GM12874 (cell line): ENCODE results near the gene BNC2.

Source experiments
- TF ChIP-seq, protein P1 (sequence below): IDR thresholded peaks from 2 replicates; pipeline ENCODE4 v1.5.1; 2011; ENCODE audit warnings: low read depth, mild to moderate bottlenecking, control low read depth, low read length, moderate library complexity; ENCODE audit not compliant: insufficient read depth

The BNC2 gene

DNA sequence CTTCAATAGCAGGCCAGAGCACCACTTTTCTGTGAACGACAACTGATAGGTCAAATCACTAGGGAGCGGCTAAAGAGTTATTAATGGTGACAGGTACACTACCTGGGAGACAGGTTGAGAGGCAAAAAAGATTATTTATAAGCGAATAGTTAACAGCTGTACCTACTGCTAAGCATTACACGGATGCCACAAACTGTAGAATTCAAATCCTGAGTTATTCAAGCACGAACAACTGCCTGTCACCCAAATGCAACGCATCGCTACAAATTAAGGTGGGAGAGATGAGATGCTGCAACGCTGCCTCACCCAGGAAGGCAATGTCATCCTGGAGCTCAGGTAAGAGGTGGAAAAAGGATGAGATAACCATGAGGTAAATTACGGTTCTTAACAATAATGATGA lies 342.9 kb downstream of the BNC2 start:
- TF ChIP-seq, protein P1, sequence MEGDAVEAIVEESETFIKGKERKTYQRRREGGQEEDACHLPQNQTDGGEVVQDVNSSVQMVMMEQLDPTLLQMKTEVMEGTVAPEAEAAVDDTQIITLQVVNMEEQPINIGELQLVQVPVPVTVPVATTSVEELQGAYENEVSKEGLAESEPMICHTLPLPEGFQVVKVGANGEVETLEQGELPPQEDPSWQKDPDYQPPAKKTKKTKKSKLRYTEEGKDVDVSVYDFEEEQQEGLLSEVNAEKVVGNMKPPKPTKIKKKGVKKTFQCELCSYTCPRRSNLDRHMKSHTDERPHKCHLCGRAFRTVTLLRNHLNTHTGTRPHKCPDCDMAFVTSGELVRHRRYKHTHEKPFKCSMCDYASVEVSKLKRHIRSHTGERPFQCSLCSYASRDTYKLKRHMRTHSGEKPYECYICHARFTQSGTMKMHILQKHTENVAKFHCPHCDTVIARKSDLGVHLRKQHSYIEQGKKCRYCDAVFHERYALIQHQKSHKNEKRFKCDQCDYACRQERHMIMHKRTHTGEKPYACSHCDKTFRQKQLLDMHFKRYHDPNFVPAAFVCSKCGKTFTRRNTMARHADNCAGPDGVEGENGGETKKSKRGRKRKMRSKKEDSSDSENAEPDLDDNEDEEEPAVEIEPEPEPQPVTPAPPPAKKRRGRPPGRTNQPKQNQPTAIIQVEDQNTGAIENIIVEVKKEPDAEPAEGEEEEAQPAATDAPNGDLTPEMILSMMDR = no peak

DNA sequence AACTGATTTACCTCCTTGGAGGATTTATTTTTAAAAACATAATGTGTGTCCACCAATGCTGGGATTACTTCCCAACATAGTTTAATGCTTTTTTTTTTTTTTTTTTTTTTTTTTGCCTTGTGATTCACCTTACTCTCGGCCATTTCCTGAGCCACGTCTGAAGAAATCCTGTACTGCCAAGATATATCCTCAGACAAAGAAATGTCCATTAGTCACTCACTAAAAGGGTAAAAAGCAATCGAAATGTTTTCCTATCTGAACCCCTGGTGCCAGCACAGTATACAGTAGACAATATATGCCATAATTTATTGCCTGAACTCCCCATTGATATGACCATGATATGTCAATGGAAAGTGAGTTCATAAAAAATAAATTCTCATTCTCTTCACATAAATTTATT lies 344.1 kb downstream of the BNC2 start:
- TF ChIP-seq, protein P1 = no peak

GRCh38 chr9:16524823-16525222 lies 345.6 kb downstream of the BNC2 start:
- TF ChIP-seq, protein P1 = no peak

GRCh38 chr9:16524078-16524477 lies 346.4 kb downstream of the BNC2 start:
- TF ChIP-seq, protein P1 = no peak

- TF ChIP-seq, protein P1 = no peak
Observed at GRCh38 chr9:16521868-16522411, 348.5 kb downstream of the BNC2 start.

DNA sequence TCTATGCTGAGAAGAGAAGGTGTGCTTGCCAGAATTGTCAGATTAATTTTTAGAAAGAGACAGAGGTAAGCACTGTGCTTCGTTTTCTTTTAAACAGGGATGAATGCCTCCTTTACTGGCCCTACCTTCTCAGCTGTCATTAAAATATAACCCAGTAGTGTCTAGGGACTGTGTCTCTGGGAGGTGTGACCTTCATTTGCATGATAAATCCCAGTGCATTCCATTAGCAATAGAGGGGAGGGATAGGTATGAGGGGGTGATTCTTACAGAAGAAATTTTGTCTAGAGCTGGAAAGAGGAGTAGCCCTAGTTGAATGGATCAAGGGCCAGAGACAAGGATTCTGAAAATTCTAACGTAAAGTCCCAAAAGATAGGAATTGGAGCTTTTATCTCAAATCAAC lies 351.5 kb downstream of the BNC2 start:
- TF ChIP-seq, protein P1 = no peak

DNA sequence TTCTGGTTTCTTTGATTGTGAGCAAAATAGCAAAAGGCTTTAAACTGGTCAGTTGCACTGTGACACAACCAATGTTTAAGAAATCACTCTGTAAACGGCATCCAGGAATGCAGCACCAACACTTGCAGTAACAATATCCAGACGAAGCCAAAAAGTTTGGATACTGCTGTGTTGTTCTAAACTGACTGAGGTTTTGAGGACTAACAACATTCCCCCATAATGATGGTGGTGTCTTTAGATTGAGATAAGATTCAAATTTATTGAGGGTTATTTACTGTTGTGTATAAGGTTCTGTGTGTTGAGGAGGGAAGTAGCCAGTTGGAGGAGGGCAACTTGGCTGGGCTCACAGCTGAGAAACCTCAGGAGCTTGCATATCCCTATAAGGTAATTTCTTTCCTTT lies 353.6 kb downstream of the BNC2 start:
- TF ChIP-seq, protein P1 = no peak
